ENCODE measurements around the gene SFT2D2. TPM values are rescaled to one million over a fixed set of nuclear protein-coding genes. Genes with fewer than 3 reads are reported as not detected.

The SFT2D2 gene
- total RNA-seq, 5 donors from 2014 or later (not counting 1 experiment from before 2014, with no cell fraction given), result 51.6 to 63.1 (median 55.6) TPM

GRCh38 chr1:168256164-168256563 lies 30.4 kb downstream of the SFT2D2 start:
- ChIA-PET POLR2A (no interaction called here), CTCF (interaction anchor here in 1 of 2 donors (0.5 kb wide), 1 partner anchor 22 kb away, joined by 3 read pairs; no protein-coding TSS in a partner anchor)
- Histone ChIP-seq H3K9me3 (no peaks in the 10 kb centered on the region), H3K27ac (ENCODE audit: low read length) (no peak overlapping the region), H3K4me1 (ENCODE audit: control insufficient read depth in 1 of 2, extremely low read depth in 1 of 2, insufficient read depth in 2 of 2, low read length in 2 of 2) (no peaks in the 10 kb centered on the region), H3K27me3 (replicated peaks in 1 of 2; ENCODE audit: control insufficient read depth in 2 of 2, extremely low read depth in 1 of 2, insufficient read depth in 2 of 2, low read length in 1 of 2) (no peaks in the 10 kb centered on the region), H3K4me3 (ENCODE audit: control insufficient read depth in 1 of 2, extremely low read depth in 1 of 2, low read length in 1 of 2) (no peak overlapping the region), H3K36me3 (ENCODE audit: control insufficient read depth in 2 of 2, extremely low read depth in 1 of 2, insufficient read depth in 1 of 2, low read length in 1 of 2) (peaks cover 2 to 6% of the 10 kb centered on the region in 2 donors)
- WGBS (ENCODE audit: insufficient coverage), result no CpG with 5 or more reads among the region's 2 CpGs
- Mint-ChIP-seq H3K9me3 (peaks cover 0 to 12% (median 3%) of the 10 kb centered on the region in 3 donors), H3K4me3 (no peak overlapping the region), H3K4me1 (peaks cover 30 to 46% (median 32%) of the 10 kb centered on the region in 3 donors), H3K36me3 (peaks cover 63% of the 10 kb centered on the region), H3K27me3 (no peaks in the 10 kb centered on the region), H3K27ac (no peak overlapping the region)
- DNase-seq, result no peak
- no peak for ATAC-seq (replicated peaks in 1 of 4)

- no peak overlapping the region for H3K4me3 ChIP-seq (ENCODE audit: control insufficient read depth in 1 of 2, extremely low read depth in 1 of 2, low read length in 1 of 2)
- DNase-seq (no peak), ATAC-seq (replicated peaks in 1 of 4) (no peak)
- Mint-ChIP-seq H3K9me3 (peaks cover 0 to 12% (median 3%) of the 10 kb centered on the region in 3 donors), H3K36me3 (peaks cover 62% of the 10 kb centered on the region), H3K27ac (no peak overlapping the region), H3K27me3 (no peaks in the 10 kb centered on the region), H3K4me1 (peaks cover 28 to 46% (median 35%) of the 10 kb centered on the region in 3 donors), H3K4me3 (no peak overlapping the region)
- no CpG with 5 or more reads among the region's 2 CpGs for WGBS (ENCODE audit: insufficient coverage)
- H3K27me3 ChIP-seq (replicated peaks in 1 of 2; ENCODE audit: control insufficient read depth in 2 of 2, extremely low read depth in 1 of 2, insufficient read depth in 2 of 2, low read length in 1 of 2), result no peaks in the 10 kb centered on the region
- no peaks in the 10 kb centered on the region for H3K4me1 ChIP-seq (ENCODE audit: control insufficient read depth in 1 of 2, extremely low read depth in 1 of 2, insufficient read depth in 2 of 2, low read length in 2 of 2)
- peaks cover 2 to 5% of the 10 kb centered on the region in 2 donors for H3K36me3 ChIP-seq (ENCODE audit: control insufficient read depth in 2 of 2, extremely low read depth in 1 of 2, insufficient read depth in 1 of 2, low read length in 1 of 2)
- no peaks in the 10 kb centered on the region for H3K9me3 ChIP-seq
- POLR2A ChIA-PET, result no interaction called here
- CTCF ChIA-PET, result no interaction called here
- no peak overlapping the region for H3K27ac ChIP-seq (ENCODE audit: low read length)
Observed at GRCh38 chr1:168257397-168257796, 31.6 kb downstream of the SFT2D2 start.

DNA sequence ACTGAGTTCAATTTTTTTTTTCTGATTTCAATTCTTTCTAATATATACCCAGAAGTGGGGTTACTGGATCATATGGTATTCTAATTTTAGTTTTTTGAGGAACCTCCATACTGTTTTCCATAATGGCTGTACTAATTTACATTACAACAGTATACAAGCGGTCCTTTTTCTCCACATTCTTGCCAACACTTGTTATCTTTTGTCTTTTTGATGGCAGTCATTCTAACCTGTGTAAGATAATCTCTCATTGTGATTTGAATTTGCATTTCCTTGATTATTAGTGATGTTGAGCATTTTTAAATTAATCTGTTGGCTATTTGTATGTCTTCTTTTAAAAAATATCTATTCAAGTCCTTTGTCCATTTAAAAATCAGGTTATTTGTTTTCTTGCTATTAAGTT lies 33.8 kb downstream of the SFT2D2 start:
- ATAC-seq (replicated peaks in 1 of 4) (no peak), DNase-seq (no peak)
- WGBS (ENCODE audit: insufficient coverage), result no CpG with 5 or more reads among the region's 1 CpG
- Histone ChIP-seq H3K4me3 (ENCODE audit: control insufficient read depth in 1 of 2, extremely low read depth in 1 of 2, low read length in 1 of 2) (no peak overlapping the region), H3K27ac (ENCODE audit: low read length) (no peak overlapping the region), H3K4me1 (ENCODE audit: control insufficient read depth in 1 of 2, extremely low read depth in 1 of 2, insufficient read depth in 2 of 2, low read length in 2 of 2) (no peaks in the 10 kb centered on the region), H3K36me3 (ENCODE audit: control insufficient read depth in 2 of 2, extremely low read depth in 1 of 2, insufficient read depth in 1 of 2, low read length in 1 of 2) (peaks cover 2 to 3% of the 10 kb centered on the region in 2 donors), H3K9me3 (no peaks in the 10 kb centered on the region), H3K27me3 (replicated peaks in 1 of 2; ENCODE audit: control insufficient read depth in 2 of 2, extremely low read depth in 1 of 2, insufficient read depth in 2 of 2, low read length in 1 of 2) (no peaks in the 10 kb centered on the region)
- Mint-ChIP-seq H3K9me3 (peaks cover 5 to 12% (median 7%) of the 10 kb centered on the region in 3 donors), H3K4me3 (no peak overlapping the region), H3K36me3 (peaks cover 62% of the 10 kb centered on the region), H3K4me1 (peaks cover 26 to 42% (median 28%) of the 10 kb centered on the region in 3 donors), H3K27ac (no peak overlapping the region), H3K27me3 (no peaks in the 10 kb centered on the region)
- ChIA-PET POLR2A (no interaction called here), CTCF (no interaction called here)

DNA sequence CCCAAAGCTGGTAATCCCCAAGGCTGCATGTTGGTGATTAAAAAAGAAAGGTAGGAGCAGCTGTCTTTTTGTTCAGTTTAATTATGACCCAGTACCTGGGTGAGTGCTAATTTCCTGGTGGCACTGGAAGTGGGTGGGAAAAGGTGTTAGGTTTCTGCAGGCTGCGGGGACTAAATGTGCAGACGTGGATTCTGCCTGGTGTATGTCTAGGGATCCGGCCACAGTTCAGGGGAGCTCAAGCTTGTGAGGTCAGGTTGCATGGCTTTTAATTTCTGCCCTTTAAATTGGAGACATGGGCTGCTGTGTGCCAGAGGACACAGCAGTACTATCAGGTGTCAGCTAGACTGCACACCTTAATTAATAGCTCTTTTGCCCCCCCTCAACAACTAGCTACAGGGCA lies 34.6 kb downstream of the SFT2D2 start:
- H3K27me3 ChIP-seq (replicated peaks in 1 of 2; ENCODE audit: control insufficient read depth in 2 of 2, extremely low read depth in 1 of 2, insufficient read depth in 2 of 2, low read length in 1 of 2), result no peaks in the 10 kb centered on the region
- 100% methylated on average over 2 of the region's 3 CpGs for WGBS (ENCODE audit: insufficient coverage)
- no peaks in the 10 kb centered on the region for H3K4me1 ChIP-seq (ENCODE audit: control insufficient read depth in 1 of 2, extremely low read depth in 1 of 2, insufficient read depth in 2 of 2, low read length in 2 of 2)
- ChIA-PET CTCF (no interaction called here), POLR2A (no interaction called here)
- no peak overlapping the region for H3K4me3 Mint-ChIP-seq
- no peaks in the 10 kb centered on the region for H3K9me3 ChIP-seq
- DNase-seq (no peak), ATAC-seq (replicated peaks in 1 of 4) (no peak)
- H3K9me3 Mint-ChIP-seq, result peaks cover 5 to 12% (median 7%) of the 10 kb centered on the region in 3 donors
- no peak overlapping the region for H3K27ac ChIP-seq (ENCODE audit: low read length)
- no peaks in the 10 kb centered on the region for H3K27me3 Mint-ChIP-seq
- no peak overlapping the region for H3K4me3 ChIP-seq (ENCODE audit: control insufficient read depth in 1 of 2, extremely low read depth in 1 of 2, low read length in 1 of 2)
- H3K36me3 ChIP-seq (ENCODE audit: control insufficient read depth in 2 of 2, extremely low read depth in 1 of 2, insufficient read depth in 1 of 2, low read length in 1 of 2), result peaks cover 2 to 5% of the 10 kb centered on the region in 2 donors
- H3K27ac Mint-ChIP-seq, result no peak overlapping the region
- peaks cover 26 to 42% (median 28%) of the 10 kb centered on the region in 3 donors for H3K4me1 Mint-ChIP-seq
- H3K36me3 Mint-ChIP-seq, result peaks cover 56% of the 10 kb centered on the region

DNA sequence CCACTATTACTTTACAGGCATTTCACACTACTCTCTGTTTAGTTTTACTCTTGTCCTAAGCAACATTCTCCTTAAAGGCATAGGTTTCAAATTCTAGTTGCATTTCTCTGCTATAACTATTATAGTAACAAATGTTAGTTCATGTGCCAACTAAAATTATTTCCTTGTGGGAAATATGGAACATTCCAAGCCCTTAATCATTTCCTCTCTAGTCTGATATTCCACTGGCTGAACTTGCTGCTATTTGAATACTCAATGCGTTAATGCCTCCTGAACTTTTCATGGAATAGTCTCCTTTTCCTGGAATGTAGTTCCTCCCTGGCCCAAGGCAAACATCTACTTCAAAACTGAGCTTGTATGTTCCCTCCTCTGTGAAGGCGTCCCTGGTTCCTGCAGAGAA lies 35.6 kb downstream of the SFT2D2 start:
- POLR2A ChIA-PET, result no interaction called here
- Histone ChIP-seq H3K4me3 (ENCODE audit: control insufficient read depth in 1 of 2, extremely low read depth in 1 of 2, low read length in 1 of 2) (no peak overlapping the region), H3K4me1 (ENCODE audit: control insufficient read depth in 1 of 2, extremely low read depth in 1 of 2, insufficient read depth in 2 of 2, low read length in 2 of 2) (no peaks in the 10 kb centered on the region), H3K27ac (ENCODE audit: low read length) (no peak overlapping the region), H3K27me3 (replicated peaks in 1 of 2; ENCODE audit: control insufficient read depth in 2 of 2, extremely low read depth in 1 of 2, insufficient read depth in 2 of 2, low read length in 1 of 2) (no peaks in the 10 kb centered on the region), H3K9me3 (no peaks in the 10 kb centered on the region), H3K36me3 (ENCODE audit: control insufficient read depth in 2 of 2, extremely low read depth in 1 of 2, insufficient read depth in 1 of 2, low read length in 1 of 2) (peaks cover under 1 to 5% of the 10 kb centered on the region in 2 donors)
- Mint-ChIP-seq H3K4me1 (peaks cover 26 to 42% (median 28%) of the 10 kb centered on the region in 3 donors), H3K36me3 (peaks cover 49% of the 10 kb centered on the region), H3K27ac (no peak overlapping the region), H3K9me3 (peaks cover 4 to 5% (median 5%) of the 10 kb centered on the region in 3 donors), H3K27me3 (no peaks in the 10 kb centered on the region), H3K4me3 (no peak overlapping the region)
- ATAC-seq (replicated peaks in 1 of 4) (no peak), DNase-seq (no peak)
- CTCF ChIA-PET, result no interaction called here
- WGBS (ENCODE audit: insufficient coverage), result 100% methylated on average over 2 of the region's 2 CpGs

DNA sequence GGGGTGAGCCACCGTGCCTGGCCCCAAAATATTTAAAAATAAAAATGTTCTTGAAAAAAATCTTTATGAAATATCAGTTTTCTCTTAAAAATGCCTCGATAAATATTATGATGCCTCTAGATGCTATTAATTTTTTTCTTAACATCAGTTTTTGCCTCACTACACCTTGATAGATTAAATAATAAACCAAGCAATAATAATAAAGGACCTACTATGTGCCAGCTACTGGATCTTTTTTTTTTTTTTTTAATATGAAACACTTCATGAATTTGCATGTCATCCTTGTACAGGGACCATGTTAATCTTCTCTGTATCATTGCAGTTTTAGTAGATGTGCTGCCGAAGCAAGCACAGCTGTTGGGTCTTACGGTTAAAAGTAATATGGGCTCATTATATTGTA lies 37.3 kb downstream of the SFT2D2 start:
- Histone ChIP-seq H3K9me3 (no peaks in the 10 kb centered on the region), H3K36me3 (ENCODE audit: control insufficient read depth in 2 of 2, extremely low read depth in 1 of 2, insufficient read depth in 1 of 2, low read length in 1 of 2) (peaks cover 0 to 5% of the 10 kb centered on the region in 2 donors), H3K4me1 (ENCODE audit: control insufficient read depth in 1 of 2, extremely low read depth in 1 of 2, insufficient read depth in 2 of 2, low read length in 2 of 2) (no peaks in the 10 kb centered on the region), H3K27me3 (replicated peaks in 1 of 2; ENCODE audit: control insufficient read depth in 2 of 2, extremely low read depth in 1 of 2, insufficient read depth in 2 of 2, low read length in 1 of 2) (no peaks in the 10 kb centered on the region), H3K4me3 (ENCODE audit: control insufficient read depth in 1 of 2, extremely low read depth in 1 of 2, low read length in 1 of 2) (no peak overlapping the region), H3K27ac (ENCODE audit: low read length) (no peak overlapping the region)
- ChIA-PET POLR2A (interaction anchor here in 1 of 2 donors (0.6 kb wide), 2 partner anchors 8 to 1430 kb away, joined by 3 to 4 read pairs; no protein-coding TSS in a partner anchor), CTCF (interaction anchor here in 1 of 2 donors (0.6 kb wide), 2 partner anchors 24 to 53 kb away, joined by 4 read pairs; no protein-coding TSS in a partner anchor)
- no CpG with 5 or more reads among the region's 4 CpGs for WGBS (ENCODE audit: insufficient coverage)
- no peaks in the 10 kb centered on the region for H3K27me3 Mint-ChIP-seq
- H3K36me3 Mint-ChIP-seq, result peaks cover 41% of the 10 kb centered on the region
- ATAC-seq (replicated peaks in 1 of 4) (no peak), DNase-seq (no peak)
- peaks cover 21 to 27% (median 23%) of the 10 kb centered on the region in 3 donors for H3K4me1 Mint-ChIP-seq
- no peak overlapping the region for H3K4me3 Mint-ChIP-seq
- peaks cover 0 to 5% (median 4%) of the 10 kb centered on the region in 3 donors for H3K9me3 Mint-ChIP-seq
- no peak overlapping the region for H3K27ac Mint-ChIP-seq
